HG02884 (cell line): ENCODE results near the gene RFXAP.

Experiments used
- ATAC-seq: cut with Tn5 transposase; IDR thresholded peaks from one replicate; pipeline ENCODE4 v1.9.1; 2021; ENCODE audit warnings: mild to moderate bottlenecking, moderate library complexity; ENCODE audit not compliant: unreplicated experiment

RFXAP gene

DNA sequence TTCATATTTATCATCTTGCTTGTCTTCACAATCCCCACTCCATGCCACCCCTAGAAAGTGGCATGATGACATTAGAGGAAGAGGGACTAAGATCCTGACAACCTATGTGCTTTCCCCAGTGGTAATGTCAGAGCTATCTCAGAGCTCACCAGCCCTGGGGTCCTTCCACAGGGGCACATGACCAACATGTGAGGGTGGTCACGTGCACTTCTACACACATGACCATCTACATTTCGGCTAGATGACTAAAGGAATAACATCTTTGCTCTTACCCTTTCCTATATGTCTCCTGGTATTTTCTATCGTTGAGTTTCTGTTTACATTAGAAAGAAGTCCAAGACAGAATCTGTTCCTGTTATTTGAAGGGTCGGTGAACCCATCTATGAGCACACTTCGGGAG lies 46.2 kb downstream of the RFXAP start:
- no peak for ATAC-seq

DNA sequence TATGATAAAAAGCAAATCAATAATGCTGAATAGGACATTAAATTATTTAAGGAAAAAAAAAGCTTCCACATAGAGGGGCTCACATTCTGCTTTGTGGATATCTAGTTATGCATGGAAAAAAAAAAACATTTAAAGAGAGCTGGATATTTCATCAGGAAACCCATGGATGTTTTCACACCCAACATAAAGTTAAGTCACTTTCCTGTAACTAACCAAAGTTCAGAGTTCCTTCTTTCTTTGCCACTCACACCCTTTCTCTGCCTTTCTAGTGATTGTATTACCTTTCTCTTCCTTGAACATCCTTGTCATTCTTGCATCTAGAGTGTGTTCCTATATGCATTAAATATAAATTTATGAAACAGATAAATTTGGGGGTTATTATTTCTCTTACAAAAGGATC lies 47.2 kb downstream of the RFXAP start:
- ATAC-seq = no peak

DNA sequence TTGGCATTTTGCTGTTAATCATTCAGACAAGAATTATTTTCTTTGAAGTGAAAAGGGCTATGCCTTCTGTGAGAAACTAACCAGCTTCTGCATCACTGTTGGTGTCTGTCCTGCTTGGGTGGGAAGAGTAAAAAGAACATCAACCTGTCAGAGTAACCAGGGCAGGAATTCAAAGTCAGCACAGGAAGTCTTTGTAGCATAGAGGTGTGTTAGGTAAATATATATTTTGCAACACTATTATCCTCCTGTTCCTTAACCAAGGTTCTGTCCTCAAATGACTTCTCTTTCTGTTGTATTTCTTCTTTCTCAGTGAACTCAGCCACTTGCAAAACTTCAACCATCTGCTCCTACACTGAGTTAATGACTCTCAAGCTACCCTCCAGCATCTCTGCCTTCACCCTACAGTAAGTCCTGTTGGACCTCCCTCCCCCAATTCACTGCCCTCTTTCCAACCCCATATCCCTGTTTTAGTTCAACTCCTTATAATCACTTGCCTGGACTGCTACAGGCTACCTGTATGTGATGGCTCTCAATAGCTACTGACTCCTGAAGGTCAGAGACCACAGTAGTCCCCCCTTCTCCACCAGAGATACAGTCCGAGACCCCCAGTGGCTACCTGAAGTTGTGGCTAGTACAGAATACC lies 51.1 kb downstream of the RFXAP start:
- ATAC-seq = no peak

DNA sequence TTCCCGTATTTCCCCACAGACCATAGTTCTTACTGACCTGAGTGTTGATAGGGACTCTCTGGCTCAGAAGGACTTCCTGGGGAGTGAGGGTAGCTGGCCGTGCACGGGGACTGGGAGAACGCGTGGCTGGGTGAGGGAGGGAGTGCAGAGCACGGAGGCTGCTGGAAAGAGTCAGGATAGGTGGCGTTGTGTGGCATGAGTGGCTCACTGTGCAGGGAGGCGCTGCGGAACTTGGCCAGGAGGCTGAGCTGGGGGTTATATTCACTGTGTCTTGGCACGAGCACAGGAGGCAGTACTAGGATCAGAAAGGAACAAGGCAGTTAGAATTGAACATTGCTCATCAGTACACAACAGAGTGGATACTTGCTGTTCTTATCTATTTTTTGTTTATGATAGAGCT lies 53.6 kb downstream of the RFXAP start:
- no peak for ATAC-seq

DNA sequence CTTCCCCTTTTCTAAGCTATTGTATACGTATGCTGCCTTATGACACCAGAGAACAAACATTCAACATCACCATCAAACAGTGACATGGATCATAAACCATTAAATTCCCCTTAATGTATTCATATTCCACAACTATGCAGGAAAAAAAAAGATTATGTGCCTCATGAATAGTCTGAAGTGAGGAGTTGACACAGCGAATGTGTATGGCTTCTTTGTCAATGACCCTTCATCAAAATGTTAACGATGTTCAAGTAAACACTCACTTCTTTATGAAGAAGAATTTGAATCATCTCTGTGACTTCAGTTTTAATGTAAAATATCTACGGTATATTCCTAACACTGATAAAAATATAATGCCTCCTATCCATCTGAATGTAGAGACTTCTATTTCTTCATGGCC lies 56.4 kb downstream of the RFXAP start:
- ATAC-seq = no peak

DNA sequence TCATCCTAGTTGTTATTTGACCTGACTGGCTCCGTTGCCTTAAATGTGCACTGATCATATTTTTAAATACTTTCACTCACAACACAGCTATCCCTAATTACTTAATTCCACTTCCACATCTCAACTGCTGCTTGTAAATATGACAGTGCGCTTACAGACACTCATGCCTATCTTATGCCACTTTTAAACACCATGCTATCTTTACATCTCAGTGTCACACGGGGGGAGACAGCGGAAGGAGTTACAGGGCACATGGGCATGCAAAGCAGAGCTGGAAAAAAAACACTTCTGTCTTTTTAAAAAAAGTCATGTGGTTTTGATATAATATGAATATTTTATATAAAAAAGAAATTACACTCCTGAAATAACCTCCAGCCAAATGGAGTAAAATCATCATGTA lies 56.9 kb downstream of the RFXAP start:
- no peak for ATAC-seq
